COLO829 (cell line): Measurements from ENCODE around the gene KRTCAP2.
A peak's percentile ranks its signal among the peaks of the same experiment; 100 is the strongest.

Source experiments
- DNase-seq: peaks from one replicate; pipeline ENCODE4 v3.0.0; 2012; ENCODE audit warnings: low spot score

KRTCAP2 gene

GRCh38 chr1:155183775-155184221, 10.7 kb upstream of the KRTCAP2 start:
- DNase-seq, result no peak

- DNase-seq, result no peak
These were observed 9.0 kb upstream of the KRTCAP2 start for GRCh38 chr1:155182052-155182550.

- no peak for DNase-seq
These were observed 8.4 kb upstream of the KRTCAP2 start for GRCh38 chr1:155181371-155182051.

GRCh38 chr1:155179112-155180031, 6.3 kb upstream of the KRTCAP2 start:
- DNase-seq, result no peak

GRCh38 chr1:155178441-155179111, 5.5 kb upstream of the KRTCAP2 start:
- DNase-seq, result no peak

- no peak for DNase-seq
These were observed 4.8 kb upstream of the KRTCAP2 start for GRCh38 chr1:155177918-155178281.

GRCh38 chr1:155177192-155177917, 4.3 kb upstream of the KRTCAP2 start:
- DNase-seq, result no peak

GRCh38 chr1:155176544-155177071, 3.5 kb upstream of the KRTCAP2 start:
- DNase-seq, result peak; percentile 98

- no peak for DNase-seq
These were observed 2.8 kb upstream of the KRTCAP2 start for GRCh38 chr1:155175927-155176371.

GRCh38 chr1:155175281-155175926, 2.3 kb upstream of the KRTCAP2 start:
- DNase-seq, result no peak

GRCh38 chr1:155174324-155175280, 1.5 kb upstream of the KRTCAP2 start:
- no peak for DNase-seq

GRCh38 chr1:155173478-155174323, 597 bp upstream of the KRTCAP2 start, which contains the start of gene TRIM46:
Gene TRIM46 (plus strand): TSS chr1:155173849. CDS start chr1:155173967, 118 bp downstream.
- DNase-seq, result peak; percentile 72

GRCh38 chr1:155171836-155172731, 1.0 kb downstream of the KRTCAP2 start:
- no peak for DNase-seq

GRCh38 chr1:155170806-155171205, 2.3 kb downstream of the KRTCAP2 start:
- DNase-seq, result no peak

- no peak for DNase-seq
These were observed 2.9 kb downstream of the KRTCAP2 start for GRCh38 chr1:155170101-155170785.

GRCh38 chr1:155169541-155169940, 3.6 kb downstream of the KRTCAP2 start:
- DNase-seq, result no peak
